GM12891 (cell line): Measurements from ENCODE around the gene TTLL5.

Experiments
- PAX5 ChIP-seq: IDR thresholded peaks from 2 replicates; pipeline ENCODE4 v1.6.1; 2011; ENCODE audit warnings: low read length, moderate library complexity, mild to moderate bottlenecking; ENCODE audit not compliant: insufficient read depth, severe bottlenecking
- POLR2A ChIP-seq: IDR thresholded peaks from 2 replicates; pipeline ENCODE4 v1.6.1; 2011; ENCODE audit warnings: low read depth, low read length, control low read depth
- POLR2AphosphoS5 ChIP-seq: IDR thresholded peaks from 2 replicates; pipeline ENCODE4 v1.6.1; 2011; ENCODE audit warnings: low read depth, low read length, control low read depth

DNA sequence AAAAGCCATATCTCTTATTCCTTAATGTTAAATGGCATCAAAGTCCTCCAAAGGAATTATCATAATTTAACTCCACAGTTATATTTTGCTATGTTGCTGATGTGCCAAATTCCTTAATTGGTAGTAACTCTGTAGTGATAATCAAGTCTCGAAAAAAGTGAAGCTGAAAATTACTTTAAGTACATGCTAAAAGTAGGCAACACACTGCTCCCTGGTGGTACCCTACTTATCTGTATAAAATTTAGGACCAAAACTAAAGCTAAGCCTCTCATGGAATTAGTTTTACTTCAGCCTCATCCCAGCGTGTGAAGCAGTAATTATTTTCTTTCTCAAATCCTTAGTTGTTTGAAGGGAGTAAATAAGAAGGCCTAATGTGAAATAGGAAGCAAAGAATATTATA lies 132.8 kb downstream of the TTLL5 start:
- TF ChIP-seq POLR2A (no peak), POLR2AphosphoS5 (no peak), PAX5 (no peak)
